Muscle layer of duodenum (tissue), 2 donors: ENCODE measurements around the gene DCAF12.

ENCODE experiments used
- H3K27ac ChIP-seq: one replicate; pipeline ENCODE4 v1.7.0; 2013; ENCODE audit warnings: mild to moderate bottlenecking, low read length
- H3K27me3 ChIP-seq: one replicate; pipeline ENCODE4 v1.7.0; 2013; ENCODE audit warnings: low read depth, mild to moderate bottlenecking, control low read depth, low read length
- H3K36me3 ChIP-seq, 2 donors: one replicate each; pipeline ENCODE4 v1.7.0; 2013; ENCODE audit warnings: low read length in 2 of 2, control low read depth in 1 of 2, mild to moderate bottlenecking in 1 of 2; ENCODE audit not compliant: insufficient read depth in 2 of 2, control insufficient read depth in 1 of 2
- H3K4me1 ChIP-seq, 2 donors: one replicate each; pipeline ENCODE4 v1.7.0; 2013; ENCODE audit warnings: low read length in 2 of 2, mild to moderate bottlenecking in 2 of 2, control low read depth in 1 of 2, moderate library complexity in 1 of 2; ENCODE audit not compliant: insufficient read depth in 2 of 2, control insufficient read depth in 1 of 2
- H3K4me3 ChIP-seq, 2 donors: one replicate each; pipeline ENCODE4 v1.7.0; 2013; ENCODE audit warnings: low read length in 2 of 2, low read depth in 1 of 2, mild to moderate bottlenecking in 1 of 2
- H3K9me3 ChIP-seq, 2 donors: one replicate each; pipeline ENCODE4 v1.7.0; 2013; ENCODE audit warnings: low read length in 2 of 2, control low read depth in 1 of 2, mild to moderate bottlenecking in 1 of 2; ENCODE audit not compliant: control insufficient read depth in 1 of 2
- donor health status: healthy.

DCAF12 gene

GRCh38 chr9:34126207-34127034, at the start of gene DCAF12:
Gene DCAF12, minus strand, starts transcription at chr9:34126698. Its CDS starts 267 bp downstream, at chr9:34126431.
- H3K4me1 ChIP-seq = peaks cover 9 to 32% of the 10 kb centered on the region in 2 donors
- no peaks in the 10 kb centered on the region for H3K9me3 ChIP-seq
- peak within 1 kb of the TSS; percentile 98 for H3K4me3 ChIP-seq
- H3K27me3 ChIP-seq = no peaks in the 10 kb centered on the region
- peak within 1 kb of the TSS; percentile 95 for H3K27ac ChIP-seq
- H3K36me3 ChIP-seq = peaks cover 0 to 15% of the 10 kb centered on the region in 2 donors

GRCh38 chr9:34176089-34176488, 49.6 kb upstream of the DCAF12 start:
- H3K4me3 ChIP-seq = no peak overlapping the region
- H3K9me3 ChIP-seq = no peaks in the 10 kb centered on the region

DNA sequence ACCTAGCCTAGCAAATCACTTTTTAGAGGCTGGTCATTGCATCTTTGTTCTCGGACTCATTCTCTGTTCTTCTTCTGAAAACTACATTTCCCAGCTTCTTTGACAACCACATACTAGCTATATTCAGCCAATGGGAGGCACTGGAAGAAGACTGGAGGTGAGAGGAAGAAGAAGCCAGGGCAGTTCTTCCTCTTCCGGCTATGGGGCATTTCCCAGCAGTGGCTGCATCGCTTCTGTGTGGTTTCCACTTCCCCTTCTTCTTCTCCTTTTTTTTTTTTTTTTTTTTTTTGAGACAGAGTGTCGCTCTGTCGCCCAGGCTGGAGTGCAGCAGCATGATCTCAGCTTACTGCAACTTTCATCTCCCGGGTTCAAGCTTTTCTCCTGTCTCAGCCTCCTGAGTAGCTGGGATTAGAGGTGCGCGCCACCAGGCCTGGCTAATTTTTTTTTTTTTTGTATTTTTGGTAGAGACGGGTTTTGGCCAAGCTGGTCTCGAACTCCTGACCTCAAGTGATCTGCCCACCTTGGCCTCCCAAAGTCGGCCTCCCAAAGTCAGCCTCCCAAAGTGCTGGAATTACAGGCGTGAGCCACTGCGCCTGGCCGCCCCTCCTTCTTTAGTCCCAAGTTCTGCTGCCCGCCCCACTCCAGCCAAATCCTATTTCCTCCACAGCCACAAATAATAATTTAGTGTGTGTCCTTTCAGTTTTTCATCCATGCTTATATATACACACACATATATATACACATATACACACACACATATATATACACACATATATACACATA, 45.4 kb upstream of the DCAF12 start:
- Histone ChIP-seq H3K27ac (no peak overlapping the region), H3K36me3 (no peaks in the 10 kb centered on the region), H3K4me1 (peaks cover 0 to 5% of the 10 kb centered on the region in 2 donors), H3K9me3 (no peaks in the 10 kb centered on the region), H3K4me3 (no peak overlapping the region), H3K27me3 (no peaks in the 10 kb centered on the region)

More at GRCh38 chr9:34176089-34176488, 49.6 kb upstream of the DCAF12 start:
- H3K36me3 ChIP-seq = peaks cover 0 to 14% of the 10 kb centered on the region in 2 donors
- no peaks in the 10 kb centered on the region for H3K27me3 ChIP-seq
- no peak overlapping the region for H3K27ac ChIP-seq
- H3K4me1 ChIP-seq = no peaks in the 10 kb centered on the region

DNA sequence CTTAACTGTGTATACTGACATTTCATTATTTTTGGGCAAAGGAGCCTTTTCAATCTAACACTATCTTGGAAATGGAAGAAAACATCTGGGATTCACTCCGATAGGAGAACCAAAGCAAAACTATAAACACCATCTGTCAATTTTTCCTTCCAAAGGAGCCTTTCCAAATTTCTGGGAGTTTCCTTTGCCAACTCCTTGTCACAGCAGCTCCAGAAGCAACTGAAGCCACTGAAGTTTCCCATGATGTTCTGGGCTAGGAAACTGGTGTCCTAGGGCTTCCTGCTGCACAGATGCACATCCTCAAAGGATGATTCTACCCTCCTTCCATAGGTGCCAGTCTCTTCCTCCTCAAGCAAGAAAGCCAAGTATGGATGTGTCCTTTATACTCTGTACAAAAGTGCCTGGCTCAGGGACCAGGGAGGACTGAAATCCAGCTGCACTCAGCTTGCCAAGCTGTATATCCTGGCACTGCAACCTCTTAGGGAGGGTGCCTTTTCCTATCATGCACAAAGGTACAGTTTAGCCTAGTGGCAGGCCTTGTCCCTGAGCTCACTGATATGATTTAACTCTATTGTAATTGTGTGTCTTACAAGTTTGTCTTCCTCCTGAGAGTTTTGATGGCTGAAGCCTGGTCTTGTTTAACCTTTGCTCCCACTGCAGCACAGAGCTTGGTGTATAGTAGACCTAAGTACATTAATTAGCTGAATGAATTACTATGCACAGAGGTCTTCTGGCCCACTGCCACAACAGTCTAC, 43.9 kb upstream of the DCAF12 start:
- Histone ChIP-seq H3K9me3 (no peaks in the 10 kb centered on the region), H3K27me3 (no peaks in the 10 kb centered on the region), H3K4me1 (peaks cover 0 to 5% of the 10 kb centered on the region in 2 donors), H3K36me3 (no peaks in the 10 kb centered on the region), H3K4me3 (no peak overlapping the region), H3K27ac (no peak overlapping the region)

- no peak overlapping the region for H3K27ac ChIP-seq
- H3K4me3 ChIP-seq = no peak overlapping the region
- H3K4me1 ChIP-seq = peaks cover 0 to 5% of the 10 kb centered on the region in 2 donors
- no peaks in the 10 kb centered on the region for H3K27me3 ChIP-seq
- H3K36me3 ChIP-seq = no peaks in the 10 kb centered on the region
- no peaks in the 10 kb centered on the region for H3K9me3 ChIP-seq
These were observed 42.6 kb upstream of the DCAF12 start for GRCh38 chr9:34169125-34169524.

- Histone ChIP-seq H3K4me3 (no peak overlapping the region), H3K9me3 (no peaks in the 10 kb centered on the region), H3K27me3 (no peaks in the 10 kb centered on the region), H3K27ac (no peak overlapping the region), H3K4me1 (no peaks in the 10 kb centered on the region), H3K36me3 (no peaks in the 10 kb centered on the region)
These were observed 36.9 kb upstream of the DCAF12 start for GRCh38 chr9:34163434-34163833.

- no peaks in the 10 kb centered on the region for H3K36me3 ChIP-seq
- no peaks in the 10 kb centered on the region for H3K9me3 ChIP-seq
- H3K4me3 ChIP-seq = no peak overlapping the region
- no peaks in the 10 kb centered on the region for H3K4me1 ChIP-seq
- no peak overlapping the region for H3K27ac ChIP-seq
- H3K27me3 ChIP-seq = no peaks in the 10 kb centered on the region
These were observed 31.9 kb upstream of the DCAF12 start for GRCh38 chr9:34158362-34158869.

GRCh38 chr9:34157898-34158297, 31.4 kb upstream of the DCAF12 start:
- Histone ChIP-seq H3K27me3 (no peaks in the 10 kb centered on the region), H3K27ac (no peak overlapping the region), H3K36me3 (no peaks in the 10 kb centered on the region), H3K4me1 (no peaks in the 10 kb centered on the region), H3K4me3 (no peak overlapping the region), H3K9me3 (no peaks in the 10 kb centered on the region)

GRCh38 chr9:34157318-34157717, 30.8 kb upstream of the DCAF12 start:
- Histone ChIP-seq H3K27me3 (no peaks in the 10 kb centered on the region), H3K36me3 (no peaks in the 10 kb centered on the region), H3K4me3 (no peak overlapping the region), H3K9me3 (no peaks in the 10 kb centered on the region), H3K27ac (no peak overlapping the region), H3K4me1 (no peaks in the 10 kb centered on the region)

DNA sequence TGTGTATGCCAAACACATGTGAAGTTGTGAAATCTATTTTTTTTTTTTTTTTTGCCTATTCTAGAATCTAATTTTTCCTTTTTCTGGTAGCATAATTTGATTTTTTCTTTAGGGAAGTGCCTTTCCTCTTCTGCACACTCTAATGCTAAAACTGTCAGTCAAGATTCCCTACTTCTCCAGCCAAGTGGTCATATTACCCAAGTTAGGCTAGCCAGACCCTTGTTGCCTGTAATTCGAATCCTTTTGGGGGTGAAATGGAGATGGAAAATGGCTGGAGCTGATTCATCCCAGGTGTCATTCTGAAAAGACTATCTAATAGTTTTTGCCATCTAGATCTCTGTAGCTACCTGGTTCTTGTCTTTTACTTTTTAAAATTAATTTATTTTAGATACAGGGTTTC, 27.6 kb upstream of the DCAF12 start:
- no peaks in the 10 kb centered on the region for H3K27me3 ChIP-seq
- H3K9me3 ChIP-seq = no peaks in the 10 kb centered on the region
- H3K36me3 ChIP-seq = no peaks in the 10 kb centered on the region
- no peak overlapping the region for H3K27ac ChIP-seq
- no peak overlapping the region for H3K4me3 ChIP-seq
- H3K4me1 ChIP-seq = no peaks in the 10 kb centered on the region

GRCh38 chr9:34151398-34151797, 24.9 kb upstream of the DCAF12 start:
- no peaks in the 10 kb centered on the region for H3K4me1 ChIP-seq

More at GRCh38 chr9:34151398-34151797, 24.9 kb upstream of the DCAF12 start:
- Histone ChIP-seq H3K36me3 (no peaks in the 10 kb centered on the region), H3K27me3 (no peaks in the 10 kb centered on the region), H3K4me3 (no peak overlapping the region), H3K9me3 (no peaks in the 10 kb centered on the region), H3K27ac (no peak overlapping the region)
